Rectal smooth muscle tissue (tissue), 1 donor: ENCODE measurements around the gene LAMB4.

ENCODE experiments used
- H3K27ac ChIP-seq: one replicate; pipeline ENCODE4 v1.7.0; 2013; ENCODE audit warnings: low read depth, low read length, inconsistent platforms
- H3K27me3 ChIP-seq: one replicate; pipeline ENCODE4 v1.7.0; 2013; ENCODE audit warnings: low read length; ENCODE audit not compliant: control insufficient read depth, insufficient read depth
- H3K36me3 ChIP-seq: one replicate; pipeline ENCODE4 v1.7.0; 2013; ENCODE audit warnings: low read length; ENCODE audit not compliant: control insufficient read depth, insufficient read depth
- H3K4me1 ChIP-seq: one replicate; pipeline ENCODE4 v1.7.0; 2013; ENCODE audit warnings: low read length; ENCODE audit not compliant: control insufficient read depth, insufficient read depth
- H3K4me3 ChIP-seq: one replicate; pipeline ENCODE4 v1.7.0; 2013; ENCODE audit warnings: low read length
- H3K9ac ChIP-seq: one replicate; pipeline ENCODE4 v1.7.0; 2013; ENCODE audit warnings: low read length

The LAMB4 gene

DNA sequence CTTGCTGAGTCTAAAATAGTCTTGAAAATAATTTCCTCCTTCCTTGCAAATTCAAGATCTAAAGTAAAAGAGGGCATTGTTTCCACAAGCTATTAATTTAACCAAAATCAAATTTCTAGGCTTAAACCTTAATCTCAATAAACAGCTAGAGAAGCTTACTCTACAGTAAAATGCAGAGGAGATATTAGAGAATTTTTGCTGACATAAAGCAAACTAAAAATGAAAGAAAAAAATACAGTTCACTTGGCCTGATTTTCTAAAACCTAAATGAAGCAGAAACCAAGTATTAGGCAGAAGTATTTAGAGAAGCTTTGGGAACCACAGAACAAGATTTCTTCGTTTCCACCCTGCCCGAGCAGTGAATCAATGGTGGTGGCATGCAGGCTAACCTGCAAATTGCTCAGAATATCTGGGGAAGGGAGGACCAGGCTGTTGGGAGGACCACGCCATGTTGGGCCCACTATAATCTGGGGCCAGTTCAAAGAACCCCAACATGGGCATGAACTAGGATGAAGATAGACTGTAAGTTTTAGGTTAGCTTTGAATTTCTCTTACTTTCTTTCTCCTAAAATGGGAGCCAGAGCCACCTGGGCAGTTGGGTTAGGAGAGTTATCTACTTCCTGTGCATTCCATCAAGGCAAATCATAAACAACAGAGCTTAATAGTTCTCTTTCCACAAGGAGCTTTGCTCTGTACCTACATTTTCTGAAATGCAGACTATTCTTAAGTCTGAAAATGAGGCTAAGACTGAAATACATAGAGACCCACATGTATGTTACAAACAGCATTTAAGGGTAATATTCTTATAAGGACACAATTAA is 131.3 kb downstream of the LAMB4 start:
- peaks cover 21% of the 10 kb centered on the region for H3K4me1 ChIP-seq
- H3K4me3 ChIP-seq: no peak overlapping the region
- H3K27me3 ChIP-seq: no peaks in the 10 kb centered on the region
- no peak overlapping the region for H3K9ac ChIP-seq
- H3K36me3 ChIP-seq: no peaks in the 10 kb centered on the region
- H3K27ac ChIP-seq: no peak overlapping the region

DNA sequence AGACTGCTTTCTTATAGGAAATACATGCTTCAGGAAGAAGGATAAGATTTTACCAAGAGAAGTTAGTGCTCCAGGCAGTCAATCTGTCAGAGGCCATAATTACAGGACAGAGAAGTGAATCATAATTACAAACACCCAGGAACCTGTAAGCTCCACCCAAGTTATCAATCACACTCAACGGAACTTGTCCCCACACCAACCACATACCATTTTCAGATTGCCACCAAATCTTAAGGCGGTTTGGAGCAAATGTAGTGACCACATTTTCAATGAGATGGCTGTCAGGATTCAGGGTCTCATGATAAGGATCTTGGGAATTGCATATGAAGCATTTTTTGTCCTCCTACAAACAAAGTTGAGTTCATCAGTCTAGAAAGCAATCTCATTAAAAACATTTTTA is 132.0 kb downstream of the LAMB4 start:
- Histone ChIP-seq H3K27me3 (no peaks in the 10 kb centered on the region), H3K4me1 (peaks cover 25% of the 10 kb centered on the region), H3K27ac (no peak overlapping the region), H3K9ac (no peak overlapping the region), H3K4me3 (no peak overlapping the region), H3K36me3 (peaks cover 3% of the 10 kb centered on the region)

DNA sequence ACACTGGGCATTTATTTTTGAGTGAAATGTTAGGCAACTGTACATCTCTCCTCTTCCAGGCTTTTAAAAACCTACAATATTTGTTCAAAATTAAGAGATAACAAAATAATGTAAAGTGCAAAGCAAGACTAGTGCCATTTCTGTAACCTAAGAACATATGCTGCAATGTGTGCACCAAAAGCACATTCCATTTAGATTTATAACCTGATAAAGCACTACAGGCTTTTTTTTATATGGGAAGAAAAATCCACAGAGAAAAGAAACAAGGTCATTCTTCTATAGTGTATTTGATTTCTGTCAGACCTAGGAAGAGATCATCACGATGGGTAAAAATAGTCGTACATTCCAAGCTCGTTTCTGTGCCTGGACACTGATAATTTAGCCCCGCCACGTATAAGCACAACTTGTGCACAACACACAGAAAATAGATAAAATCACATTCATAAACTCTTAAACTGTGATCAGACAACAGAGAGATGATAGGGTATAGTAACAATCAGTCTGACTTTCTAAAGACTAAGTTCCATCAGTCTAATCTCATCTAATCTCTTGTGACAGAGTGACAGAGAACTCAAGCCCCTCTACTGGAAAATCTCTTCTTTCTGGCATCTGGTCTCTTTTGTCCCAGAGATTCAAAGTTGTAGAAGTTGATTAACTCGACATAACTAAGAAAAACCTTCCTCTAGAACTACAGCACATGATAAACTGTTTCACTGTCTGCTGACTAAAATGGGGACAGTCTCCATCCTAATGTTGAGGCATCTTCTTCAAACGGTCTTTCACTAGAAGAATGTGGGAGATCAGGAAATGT is 133.9 kb downstream of the LAMB4 start:
- H3K9ac ChIP-seq: no peak overlapping the region
- H3K27ac ChIP-seq: peak overlapping the region; percentile 54
- H3K27me3 ChIP-seq: no peaks in the 10 kb centered on the region
- H3K4me1 ChIP-seq: peaks cover 25% of the 10 kb centered on the region
- no peak overlapping the region for H3K4me3 ChIP-seq
- peaks cover 9% of the 10 kb centered on the region for H3K36me3 ChIP-seq

DNA sequence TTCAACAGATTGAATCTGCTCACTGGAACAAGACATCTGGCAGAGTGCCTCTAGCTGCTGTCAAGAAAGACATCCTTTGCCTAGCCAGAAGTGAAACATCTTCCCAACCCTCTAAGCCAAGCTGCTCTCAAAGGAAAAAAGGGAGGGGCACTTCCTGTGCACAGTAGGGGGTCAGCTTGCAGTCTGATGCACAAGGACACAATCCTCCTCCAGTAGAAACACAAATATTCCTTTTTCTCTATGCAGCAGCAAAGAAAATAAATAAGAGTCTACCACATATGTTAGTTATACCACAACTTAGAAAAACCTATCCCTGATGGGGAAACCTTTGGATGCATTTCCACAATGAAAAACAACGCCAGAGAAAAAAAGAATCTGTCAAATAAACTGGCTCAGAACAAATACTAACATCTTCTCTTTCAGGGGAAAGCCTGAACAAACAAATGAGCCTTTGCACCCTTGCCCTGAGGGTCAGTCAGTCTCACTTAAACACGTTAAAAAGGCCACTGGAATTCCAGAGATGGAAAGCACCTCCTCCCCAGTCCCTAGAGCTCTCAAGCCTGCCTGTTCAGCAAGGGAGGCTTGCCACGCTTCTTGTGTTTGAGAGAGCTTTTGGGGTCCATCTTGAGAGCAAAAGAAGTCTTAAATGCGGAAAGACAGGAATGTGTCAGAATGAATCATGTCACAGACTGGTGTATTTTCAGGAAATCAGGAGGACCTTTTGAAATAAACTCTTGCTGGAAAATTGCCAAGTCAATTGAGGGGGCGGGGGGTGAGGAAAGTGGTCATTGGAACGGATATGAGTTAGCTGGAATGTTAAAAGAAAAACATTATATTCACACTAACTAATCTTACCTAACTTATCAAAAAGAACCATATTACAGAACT is 134.7 kb downstream of the LAMB4 start:
- H3K27ac ChIP-seq: peak overlapping the region; percentile 54
- no peak overlapping the region for H3K4me3 ChIP-seq
- H3K27me3 ChIP-seq: no peaks in the 10 kb centered on the region
- peaks cover 9% of the 10 kb centered on the region for H3K36me3 ChIP-seq
- peaks cover 22% of the 10 kb centered on the region for H3K4me1 ChIP-seq
- H3K9ac ChIP-seq: no peak overlapping the region

DNA sequence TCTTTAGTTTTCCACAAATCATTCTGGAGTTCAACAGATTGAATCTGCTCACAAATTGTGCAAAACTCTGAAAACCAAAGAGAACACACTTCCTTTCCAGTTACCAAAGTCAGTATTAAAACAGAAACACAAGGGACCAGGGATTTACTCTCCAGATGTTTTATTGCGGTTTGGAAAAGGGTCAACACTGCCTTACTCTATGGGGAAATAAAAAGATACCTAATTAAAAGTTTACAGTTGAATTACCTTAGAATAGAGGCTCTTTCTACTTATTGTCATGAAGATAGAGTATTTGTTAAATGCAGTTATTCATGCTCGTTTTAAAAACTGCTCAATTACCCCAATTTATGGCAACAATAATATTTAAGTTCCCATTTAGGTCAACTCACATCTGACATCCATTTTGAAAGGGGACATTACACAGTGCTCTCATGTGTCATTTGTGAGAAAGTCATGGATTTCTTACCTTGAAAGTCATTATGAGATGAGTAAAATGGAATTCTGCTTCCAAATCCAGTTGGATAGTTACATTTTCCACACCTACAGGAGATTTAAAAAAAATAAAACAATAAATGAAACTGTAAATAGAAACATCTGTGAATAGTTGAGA is 135.6 kb downstream of the LAMB4 start:
- Histone ChIP-seq H3K9ac (no peak overlapping the region), H3K4me3 (peak overlapping the region; percentile 7), H3K4me1 (peaks cover 22% of the 10 kb centered on the region), H3K27ac (peak overlapping the region; percentile 42), H3K36me3 (peaks cover 9% of the 10 kb centered on the region), H3K27me3 (no peaks in the 10 kb centered on the region)

DNA sequence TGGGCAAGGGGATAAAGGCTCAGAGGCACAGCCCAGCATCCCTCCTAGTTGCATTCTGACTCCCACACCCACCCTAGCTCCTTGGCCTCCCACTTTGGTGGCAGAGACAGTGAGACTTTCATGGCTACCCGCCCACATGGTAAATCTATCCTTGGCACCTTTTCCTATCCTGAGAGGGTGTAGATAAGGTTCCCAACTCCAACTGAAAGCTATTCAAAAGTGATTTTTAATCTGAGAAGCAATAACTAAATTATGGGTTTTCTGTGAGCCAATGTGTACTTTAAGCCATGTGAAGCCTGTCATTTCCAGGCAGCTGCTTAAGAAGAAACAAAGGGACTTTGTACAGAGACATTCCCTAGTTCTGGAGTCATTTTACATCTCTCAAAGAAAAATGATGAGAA is 136.3 kb downstream of the LAMB4 start:
- Histone ChIP-seq H3K4me1 (peaks cover 22% of the 10 kb centered on the region), H3K9ac (no peak overlapping the region), H3K27ac (peak overlapping the region; percentile 42), H3K27me3 (no peaks in the 10 kb centered on the region), H3K36me3 (peaks cover 9% of the 10 kb centered on the region), H3K4me3 (no peak overlapping the region)

DNA sequence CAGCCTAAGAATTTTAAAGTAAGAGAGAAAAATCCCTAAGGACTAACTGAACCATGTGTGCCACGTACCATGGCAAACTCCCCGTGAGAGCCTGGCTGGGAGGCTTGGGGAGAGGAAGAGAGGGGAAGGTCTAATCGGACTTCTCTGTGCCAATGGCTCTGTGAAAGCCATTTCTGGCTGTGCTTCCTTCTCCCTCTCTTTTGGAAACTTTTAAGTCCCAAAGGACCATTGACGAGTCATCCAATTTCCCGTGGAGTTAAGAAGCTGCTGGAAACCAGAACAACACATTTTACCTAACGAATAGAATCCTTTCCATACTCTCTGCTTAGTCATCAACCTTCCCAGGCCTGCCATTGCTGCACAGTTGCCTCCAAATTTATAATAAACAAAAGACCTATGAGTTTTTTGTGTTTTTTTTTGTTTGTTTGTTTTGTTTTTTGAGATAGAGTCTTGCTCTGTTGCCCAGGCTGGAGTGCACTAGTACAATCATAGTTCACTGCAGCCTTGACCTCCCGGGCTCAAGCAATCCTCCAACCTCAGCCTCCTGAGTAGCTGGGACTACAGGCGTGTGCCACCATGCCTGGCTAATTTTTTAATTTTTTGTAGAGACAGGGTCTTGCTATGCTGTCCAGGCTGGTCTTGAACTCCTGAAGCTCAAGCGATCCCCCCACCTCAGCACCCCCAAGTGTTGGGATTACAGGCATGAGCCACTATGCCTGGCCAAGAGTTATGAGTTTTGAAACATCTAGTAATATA is 140.4 kb downstream of the LAMB4 start:
- H3K27me3 ChIP-seq: no peaks in the 10 kb centered on the region
- H3K9ac ChIP-seq: no peak overlapping the region
- no peak overlapping the region for H3K4me3 ChIP-seq
- H3K4me1 ChIP-seq: peaks cover 8% of the 10 kb centered on the region
- peaks cover 9% of the 10 kb centered on the region for H3K36me3 ChIP-seq
- peak overlapping the region; percentile 45 for H3K27ac ChIP-seq

DNA sequence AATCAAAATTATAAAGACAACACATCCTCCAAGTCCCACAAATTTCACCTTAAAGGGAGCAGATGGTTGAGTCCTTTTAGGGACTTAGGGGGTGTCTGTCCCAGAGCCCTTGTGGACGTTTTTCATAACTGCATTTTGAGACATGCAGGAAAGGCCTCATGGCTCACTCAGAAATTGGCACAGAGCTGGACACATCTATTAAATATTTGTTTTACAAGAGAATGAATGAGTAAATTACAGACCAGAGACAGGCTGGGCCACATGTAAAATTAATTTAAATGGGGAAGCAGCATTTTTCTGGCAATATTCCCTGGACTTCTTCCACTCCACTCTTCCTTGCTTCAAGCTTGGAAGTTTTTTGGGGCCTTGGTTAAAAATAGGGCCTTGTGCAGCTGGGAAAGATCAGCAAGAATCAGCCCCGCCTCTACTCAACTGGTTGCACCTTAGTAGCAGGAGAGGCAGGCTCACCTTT is 147.2 kb downstream of the LAMB4 start:
- no peak overlapping the region for H3K4me3 ChIP-seq
- no peaks in the 10 kb centered on the region for H3K27me3 ChIP-seq
- peak overlapping the region; percentile 59 for H3K27ac ChIP-seq
- peaks cover 21% of the 10 kb centered on the region for H3K4me1 ChIP-seq
- no peak overlapping the region for H3K9ac ChIP-seq
- peaks cover 2% of the 10 kb centered on the region for H3K36me3 ChIP-seq

DNA sequence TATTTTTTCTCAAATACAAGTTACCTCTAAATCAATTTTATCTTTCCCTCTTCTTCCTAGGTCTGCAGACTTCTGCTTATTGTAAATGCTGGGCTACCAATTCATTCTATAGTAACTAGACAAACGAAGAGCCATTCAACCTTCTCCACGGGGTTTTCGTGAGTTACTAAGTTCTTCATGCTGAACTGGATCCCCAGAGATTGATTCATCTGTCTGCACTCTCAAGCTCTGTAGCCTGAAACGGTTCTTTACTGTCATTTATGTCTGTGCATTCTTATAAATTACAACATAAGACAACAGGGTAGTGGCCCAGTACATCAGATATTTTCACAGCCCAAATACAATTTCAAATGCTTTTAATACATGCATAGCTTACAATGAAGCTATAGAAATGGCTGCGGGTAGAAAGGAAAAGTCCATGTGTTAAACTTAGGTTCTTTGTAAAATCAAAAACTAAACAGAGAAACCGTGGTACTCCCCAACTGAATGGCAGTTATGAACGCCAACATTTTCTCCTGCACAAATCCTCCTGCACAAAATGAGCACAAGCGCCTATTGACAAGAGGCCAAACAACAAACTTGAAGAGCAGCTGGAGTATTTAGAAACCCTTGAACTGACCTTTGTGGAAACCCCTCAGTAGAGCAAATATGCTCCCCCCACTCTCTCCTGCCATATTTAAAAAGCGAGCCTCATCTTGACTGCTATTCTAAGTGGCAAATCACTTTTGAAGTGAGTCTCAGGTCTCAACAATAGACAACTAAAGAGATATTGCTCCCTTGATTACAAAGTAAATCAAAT is 147.9 kb downstream of the LAMB4 start:
- H3K9ac ChIP-seq: no peak overlapping the region
- H3K36me3 ChIP-seq: peaks cover 3% of the 10 kb centered on the region
- no peaks in the 10 kb centered on the region for H3K27me3 ChIP-seq
- H3K27ac ChIP-seq: peak overlapping the region; percentile 59
- H3K4me3 ChIP-seq: no peak overlapping the region
- H3K4me1 ChIP-seq: peaks cover 21% of the 10 kb centered on the region

DNA sequence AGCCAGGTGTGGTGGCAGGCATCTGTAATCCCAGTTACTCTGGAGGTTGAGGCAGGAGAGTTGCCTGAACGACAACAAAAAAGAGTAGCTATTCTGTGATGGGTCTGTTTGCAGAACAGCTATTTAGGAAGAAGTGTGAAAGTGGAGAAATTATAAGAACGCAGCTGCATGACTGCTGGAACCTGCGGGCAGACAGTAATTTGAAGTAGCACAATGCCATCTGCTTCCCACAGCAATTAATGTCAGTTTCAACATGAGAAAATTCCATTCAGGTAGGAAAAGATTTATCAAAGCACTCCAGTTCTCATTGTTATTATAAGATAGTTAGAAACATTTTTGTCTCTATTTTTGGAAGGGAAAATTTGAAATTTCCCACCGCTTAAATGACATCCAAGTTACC is 148.7 kb downstream of the LAMB4 start:
- Histone ChIP-seq H3K27ac (no peak overlapping the region), H3K4me3 (no peak overlapping the region), H3K36me3 (peaks cover 10% of the 10 kb centered on the region), H3K4me1 (peaks cover 21% of the 10 kb centered on the region), H3K9ac (no peak overlapping the region), H3K27me3 (no peaks in the 10 kb centered on the region)
